GM18951 (cell line): ENCODE results near the gene ATF1.
A peak's percentile ranks its signal among the peaks of the same experiment; 100 is the strongest.

Experiments used
- POLR2A ChIP-seq: IDR thresholded peaks from 4 replicates; pipeline ENCODE4 v1.6.1; 2011; ENCODE audit warnings: mild to moderate bottlenecking; ENCODE audit not compliant: insufficient read length, insufficient read depth; ENCODE audit errors: extremely low read depth
- in situ Hi-C: fragments of 300-500 bp; cut with MboI; formaldehyde crosslinking; loops from one replicate; pipeline ENCODE4 v1.12.0; 2022; ENCODE audit warnings: low sequenced_read_pairs, mixed read lengths, inconsistent platforms; ENCODE audit not compliant: unreplicated experiment

ATF1 gene

GRCh38 chr12:50763639-50764285 is at the start of gene ATF1:
TSS of gene ATF1 (plus strand) at chr12:50764101. CDS start at chr12:50780146, 16,045 bp downstream.
- peak; percentile 96 for TF ChIP-seq POLR2A
- in situ Hi-C loops: no loop called here

- TF ChIP-seq POLR2A: no peak
- in situ Hi-C loops: no loop called here
Observed at GRCh38 chr12:50715174-50715573, 48.7 kb upstream of the ATF1 start.

- TF ChIP-seq POLR2A: no peak
- in situ Hi-C loops: no loop called here
Observed at GRCh38 chr12:50718760-50719159, 45.1 kb upstream of the ATF1 start.

- in situ Hi-C loops: no loop called here
- no peak for TF ChIP-seq POLR2A
Observed at GRCh38 chr12:50720085-50720484, 43.8 kb upstream of the ATF1 start.

- in situ Hi-C loops: no loop called here
- TF ChIP-seq POLR2A: no peak
Observed at GRCh38 chr12:50720501-50720900, 43.4 kb upstream of the ATF1 start.

- no peak for TF ChIP-seq POLR2A
Observed at GRCh38 chr12:50723865-50724264, 40.0 kb upstream of the ATF1 start.

GRCh38 chr12:50725011-50725942 is 38.6 kb upstream of the ATF1 start:
- in situ Hi-C loops: no loop called here
- no peak for TF ChIP-seq POLR2A

More at GRCh38 chr12:50723865-50724264, 40.0 kb upstream of the ATF1 start:
- in situ Hi-C loops: no loop called here

GRCh38 chr12:50727466-50727865 is 36.4 kb upstream of the ATF1 start:
- no peak for TF ChIP-seq POLR2A
- in situ Hi-C loops: no loop called here

GRCh38 chr12:50728417-50728816 is 35.5 kb upstream of the ATF1 start:
- in situ Hi-C loops: no loop called here
- TF ChIP-seq POLR2A: no peak

GRCh38 chr12:50728841-50729240 is 35.1 kb upstream of the ATF1 start:
- in situ Hi-C loops: no loop called here
- TF ChIP-seq POLR2A: no peak

GRCh38 chr12:50732591-50732990 is 31.3 kb upstream of the ATF1 start:
- in situ Hi-C loops: no loop called here
- no peak for TF ChIP-seq POLR2A

- TF ChIP-seq POLR2A: no peak
- in situ Hi-C loops: no loop called here
Observed at GRCh38 chr12:50733706-50734105, 30.2 kb upstream of the ATF1 start.

GRCh38 chr12:50734409-50735263 is 29.3 kb upstream of the ATF1 start:
- TF ChIP-seq POLR2A: no peak
- in situ Hi-C loops: no loop called here
